Upper lobe of left lung (tissue), 6 donors: ENCODE results near the gene SH3GL3. TPM values are rescaled to one million over a fixed set of nuclear protein-coding genes. Genes with fewer than 3 reads are reported as not detected.

Experiments
- ATAC-seq, 2 donors: fragments of 200-7000 bp; cut with Tn5 transposase; one replicate each; pipeline ENCODE4 v1.9.1; 2022; ENCODE audit warnings: mild to moderate bottlenecking in 2 of 2, moderate library complexity in 2 of 2; ENCODE audit not compliant: low FRiP score in 2 of 2
- DNase-seq, 2 donors: peaks; one replicate each; pipeline ENCODE4 v3.0.0-alpha.2; 2019 to 2020
- H3K27ac ChIP-seq, 4 donors: fragments of 200-600 bp; sonication (generic); one replicate each; pipeline ENCODE4 v1.5.1; 2016 to 2019
- H3K27me3 ChIP-seq, 4 donors: fragments of 200-600 bp; sonication (generic); one replicate each; pipeline ENCODE4 v1.5.1; 2017 to 2019
- H3K36me3 ChIP-seq, 4 donors: fragments of 200-600 bp; sonication (generic); one replicate each; pipeline ENCODE4 v1.5.1; 2016 to 2019
- H3K4me1 ChIP-seq, 4 donors: fragments of 200-600 bp; sonication (generic); one replicate each; pipeline ENCODE4 v1.5.1; 2018 to 2019
- H3K4me3 ChIP-seq, 4 donors: fragments of 200-600 bp; sonication (generic); one replicate each; pipeline ENCODE4 v1.5.1; 2017 to 2019; ENCODE audit warnings: mild to moderate bottlenecking in 2 of 4, moderate library complexity in 1 of 4
- H3K9me3 ChIP-seq, 4 donors: fragments of 200-600 bp; sonication (generic); one replicate each; pipeline ENCODE4 v1.5.1; 2018 to 2019
- EP300 ChIP-seq, 4 donors: sonication (generic); formaldehyde crosslinking; IDR thresholded peaks; one replicate each; pipeline ENCODE4 v1.5.1; 2017; ENCODE audit warnings: antibody characterized with exemption in 4 of 4, control low read depth in 2 of 4
- POLR2A ChIP-seq, 4 donors: fragments of 450-650 bp; IDR thresholded peaks; one replicate each; pipeline ENCODE4 v1.5.1; 2016 to 2017; ENCODE audit warnings: antibody characterized with exemption in 4 of 4, mild to moderate bottlenecking in 2 of 4
- POLR2AphosphoS5 ChIP-seq, 2 donors: sonication (generic); formaldehyde crosslinking; IDR thresholded peaks; one replicate each; pipeline ENCODE4 v1.5.1; 2017; ENCODE audit warnings: antibody characterized with exemption in 2 of 2
- WGBS, 2 donors: methylation state at CpG; one replicate each; pipeline ENCODE4 v1.1.5; 2017 to 2018; 5-methylcytosine and 5-hydroxymethylcytosine counted together
- total RNA-seq, 6 donors: library from RNA; depleted of rRNA in 4 of 6; stranded (reverse); fragments of >200 nt in 4 of 6; gene quantifications; one replicate each; pipeline versions ENCODE4 v1.1.0 to v1.2.1, GENCODE V29; 2016 to 2021
- TF ChIP-seq, protein P1 (sequence below), 6 experiments: fragments of 450-650 bp in 4 of 6; fragments of 200-600 bp in 2 of 6; sonication (generic) in 2 of 6; IDR thresholded peaks; one replicate each; pipeline ENCODE4 v1.5.1; 2016 to 2019; ENCODE audit warnings: antibody characterized with exemption in 6 of 6
- donor health status: DM: no; HTN: no; CAD: no; lungs with moderate emphysema.
- donor health status: DM: no; HTN: yes; CAD: no; lungs with severe emphysema.

Gene SH3GL3
- total RNA-seq, 6 donors from 2014 or later, result 1.8 to 5.5 (median 2.2) TPM; not detected in 1

DNA sequence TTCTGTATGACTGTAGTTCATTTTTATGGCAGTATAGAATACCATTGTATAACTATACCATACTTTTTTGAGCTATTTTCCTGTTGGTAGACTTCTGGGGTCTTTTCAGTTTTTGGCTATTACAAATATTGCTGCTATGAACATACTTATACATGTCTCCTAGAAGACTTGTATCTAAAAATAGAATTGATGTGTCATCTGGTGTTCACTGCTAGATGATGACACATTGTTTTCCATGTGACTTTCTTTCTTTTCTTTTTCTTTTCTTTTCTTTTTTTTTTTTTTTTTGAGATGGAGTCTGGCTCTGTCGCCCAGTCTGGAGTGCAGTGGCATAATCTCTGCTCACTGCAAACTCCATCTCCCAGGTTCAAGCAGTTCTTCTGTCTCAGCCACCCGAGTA lies 69.8 kb downstream of the SH3GL3 start:
- Histone ChIP-seq H3K27ac (no peak overlapping the region), H3K27me3 (no peaks in the 10 kb centered on the region), H3K4me3 (no peak overlapping the region), H3K9me3 (no peaks in the 10 kb centered on the region), H3K36me3 (no peaks in the 10 kb centered on the region), H3K4me1 (no peaks in the 10 kb centered on the region)
- TF ChIP-seq, protein P1, sequence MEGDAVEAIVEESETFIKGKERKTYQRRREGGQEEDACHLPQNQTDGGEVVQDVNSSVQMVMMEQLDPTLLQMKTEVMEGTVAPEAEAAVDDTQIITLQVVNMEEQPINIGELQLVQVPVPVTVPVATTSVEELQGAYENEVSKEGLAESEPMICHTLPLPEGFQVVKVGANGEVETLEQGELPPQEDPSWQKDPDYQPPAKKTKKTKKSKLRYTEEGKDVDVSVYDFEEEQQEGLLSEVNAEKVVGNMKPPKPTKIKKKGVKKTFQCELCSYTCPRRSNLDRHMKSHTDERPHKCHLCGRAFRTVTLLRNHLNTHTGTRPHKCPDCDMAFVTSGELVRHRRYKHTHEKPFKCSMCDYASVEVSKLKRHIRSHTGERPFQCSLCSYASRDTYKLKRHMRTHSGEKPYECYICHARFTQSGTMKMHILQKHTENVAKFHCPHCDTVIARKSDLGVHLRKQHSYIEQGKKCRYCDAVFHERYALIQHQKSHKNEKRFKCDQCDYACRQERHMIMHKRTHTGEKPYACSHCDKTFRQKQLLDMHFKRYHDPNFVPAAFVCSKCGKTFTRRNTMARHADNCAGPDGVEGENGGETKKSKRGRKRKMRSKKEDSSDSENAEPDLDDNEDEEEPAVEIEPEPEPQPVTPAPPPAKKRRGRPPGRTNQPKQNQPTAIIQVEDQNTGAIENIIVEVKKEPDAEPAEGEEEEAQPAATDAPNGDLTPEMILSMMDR (IDR thresholded peaks at IDR 0.05), result no peak
- TF ChIP-seq POLR2AphosphoS5 (IDR thresholded peaks at IDR 0.05) (no peak), EP300 (IDR thresholded peaks at IDR 0.05) (no peak), POLR2A (IDR thresholded peaks at IDR 0.05) (no peak)
- ATAC-seq, result no peak
- 70 to 86% methylated on average over 1 to 2 of the region's 2 CpGs for WGBS, 2 donors
- DNase-seq, result no peak

DNA sequence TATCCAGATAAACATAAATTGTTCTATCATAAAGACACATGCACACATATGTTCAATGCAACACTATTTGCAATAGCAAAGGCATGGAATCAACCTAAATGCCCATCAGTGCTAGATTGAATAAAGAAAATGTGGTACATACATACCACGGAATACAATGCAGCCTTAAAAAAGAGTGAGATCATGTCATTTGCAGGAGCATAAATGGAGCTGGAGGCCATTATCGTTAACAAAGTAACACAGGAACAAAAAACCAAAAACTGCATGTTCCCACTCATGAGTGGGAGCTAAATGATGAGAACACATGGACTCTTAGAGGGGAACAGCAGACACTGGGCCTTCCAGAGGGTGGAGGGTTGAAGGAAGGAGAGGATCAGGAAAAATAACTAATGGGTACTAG lies 79.2 kb downstream of the SH3GL3 start:
- no peak for DNase-seq
- TF ChIP-seq POLR2A (IDR thresholded peaks at IDR 0.05) (no peak), EP300 (IDR thresholded peaks at IDR 0.05) (no peak), POLR2AphosphoS5 (IDR thresholded peaks at IDR 0.05) (no peak)
- TF ChIP-seq, protein P1 (IDR thresholded peaks at IDR 0.05), result no peak
- 78 to 84% methylated on average over 2 of the region's 2 CpGs for whole genome bisulfite sequencing, 2 donors
- no peak for ATAC-seq
- H3K9me3 ChIP-seq, result peaks cover 4 to 14% (median 6%) of the 10 kb centered on the region in 4 donors
- no peaks in the 10 kb centered on the region for H3K27me3 ChIP-seq
- H3K4me3 ChIP-seq, result no peak overlapping the region
- no peak overlapping the region for H3K27ac ChIP-seq
- no peaks in the 10 kb centered on the region for H3K4me1 ChIP-seq
- no peaks in the 10 kb centered on the region for H3K36me3 ChIP-seq

DNA sequence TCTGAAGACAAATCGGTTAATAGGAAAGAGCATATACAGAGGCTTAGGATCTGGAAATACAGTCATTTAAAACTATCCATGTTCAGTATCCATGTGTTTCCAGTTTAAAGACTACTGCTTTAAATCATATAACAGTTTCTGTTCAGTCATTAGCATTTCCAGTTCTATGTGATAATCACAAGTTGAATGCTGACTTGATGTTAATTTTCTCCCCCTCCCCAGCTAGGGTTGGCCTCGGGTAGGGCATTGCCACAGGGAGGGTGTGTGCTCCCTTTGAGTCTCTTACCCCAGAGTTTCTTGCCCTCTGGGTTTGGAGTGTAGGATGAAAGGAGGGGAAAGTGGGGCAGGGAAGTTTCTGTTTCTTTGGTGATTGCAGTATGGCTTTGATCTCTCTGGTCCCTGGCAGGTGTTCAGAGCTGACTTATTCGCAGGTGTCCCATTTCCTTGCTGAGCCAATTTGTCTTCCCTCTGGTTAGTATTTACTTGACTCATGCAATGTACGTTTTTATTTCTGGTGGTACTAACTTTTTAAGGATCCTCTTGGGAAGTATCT lies 86.3 kb downstream of the SH3GL3 start:
- H3K36me3 ChIP-seq, result no peaks in the 10 kb centered on the region
- no peaks in the 10 kb centered on the region for H3K27me3 ChIP-seq
- WGBS, 2 donors, result 62 to 68% methylated on average over 4 of the region's 4 CpGs
- no peak for DNase-seq
- H3K4me3 ChIP-seq, result no peak overlapping the region
- ATAC-seq, result no peak
- H3K4me1 ChIP-seq, result no peaks in the 10 kb centered on the region
- no peak for TF ChIP-seq EP300 (IDR thresholded peaks at IDR 0.05)
- TF ChIP-seq POLR2A (IDR thresholded peaks at IDR 0.05), result no peak
- TF ChIP-seq POLR2AphosphoS5 (IDR thresholded peaks at IDR 0.05), result no peak
- H3K9me3 ChIP-seq, result peaks cover 0 to 8% (median under 1%) of the 10 kb centered on the region in 4 donors
- no peak overlapping the region for H3K27ac ChIP-seq

- DNase-seq (no peak), ATAC-seq (no peak)
- no peaks in the 10 kb centered on the region for H3K9me3 ChIP-seq
- TF ChIP-seq EP300 (IDR thresholded peaks at IDR 0.05) (no peak), POLR2AphosphoS5 (IDR thresholded peaks at IDR 0.05) (no peak), POLR2A (IDR thresholded peaks at IDR 0.05) (no peak)
- TF ChIP-seq, protein P1 (IDR thresholded peaks at IDR 0.05), result no peak
- H3K4me3 ChIP-seq, result no peak overlapping the region
- no peaks in the 10 kb centered on the region for H3K27me3 ChIP-seq
- WGBS, 2 donors, result 87 to 94% methylated on average over 2 of the region's 2 CpGs
- no peaks in the 10 kb centered on the region for H3K4me1 ChIP-seq
- no peaks in the 10 kb centered on the region for H3K36me3 ChIP-seq
- no peak overlapping the region for H3K27ac ChIP-seq
Observed at GRCh38 chr15:83537606-83538005, 90.5 kb downstream of the SH3GL3 start.

GRCh38 chr15:83538682-83539081 lies 91.5 kb downstream of the SH3GL3 start:
- no peak for ATAC-seq

More at GRCh38 chr15:83538682-83539081, 91.5 kb downstream of the SH3GL3 start:
- no peak for DNase-seq
- no peak overlapping the region for H3K4me3 ChIP-seq
- H3K9me3 ChIP-seq, result no peaks in the 10 kb centered on the region
- no peaks in the 10 kb centered on the region for H3K4me1 ChIP-seq
- TF ChIP-seq POLR2A (IDR thresholded peaks at IDR 0.05), result no peak
- TF ChIP-seq EP300 (IDR thresholded peaks at IDR 0.05), result no peak
- TF ChIP-seq, protein P1 (IDR thresholded peaks at IDR 0.05), result no peak
- no peak for TF ChIP-seq POLR2AphosphoS5 (IDR thresholded peaks at IDR 0.05)
- H3K27ac ChIP-seq, result no peak overlapping the region
- H3K36me3 ChIP-seq, result no peaks in the 10 kb centered on the region
- no peaks in the 10 kb centered on the region for H3K27me3 ChIP-seq
